Measurements from ENCODE around the gene ARHGEF28. TPM values are rescaled to one million over a fixed set of nuclear protein-coding genes. Genes with fewer than 3 reads are reported as not detected.

Gene ARHGEF28
- total RNA-seq, 1 experiment from 2014 or later: 6.1 TPM

DNA sequence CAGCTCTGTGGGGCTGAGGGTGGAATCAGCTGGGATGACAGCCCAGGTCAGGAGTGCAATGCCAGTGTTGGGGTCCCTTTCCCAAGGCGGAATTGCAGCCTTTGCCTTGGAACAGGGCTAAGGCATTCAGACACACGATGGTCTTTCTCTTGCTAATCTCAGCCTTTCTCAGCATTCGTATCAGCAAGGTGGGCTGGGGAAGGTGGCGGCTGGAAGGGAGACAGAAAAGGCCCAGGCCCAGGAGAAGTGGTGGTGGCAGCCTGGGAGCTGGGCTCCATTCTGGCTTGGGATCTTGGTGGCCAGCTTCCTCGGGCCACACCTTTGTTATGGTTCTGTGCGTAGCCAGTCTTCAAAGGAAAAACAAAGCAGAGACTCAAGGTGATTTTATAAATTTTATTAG, 1.1 kb upstream of the ARHGEF28 start:
- DNase-seq (ENCODE audit: low read depth, low spot score): no peak
- POLR2A ChIA-PET: interaction anchor here (0.7 kb wide), 1 partner anchor 1016 kb away, joined by 3 read pairs; the partner anchor contains the start of gene ENC1
- H3K36me3 ChIP-seq (ENCODE audit: control insufficient read depth in 1 of 2, insufficient read depth in 2 of 2, low read length in 2 of 2): no peaks in the 10 kb centered on the region
- no peaks in the 10 kb centered on the region for H3K79me2 ChIP-seq (ENCODE audit: insufficient read depth, low read length)
- peak overlapping the region; percentile 94 for H3K4me2 ChIP-seq (ENCODE audit: low read length)
- H3K9me3 ChIP-seq (ENCODE audit: control insufficient read depth in 1 of 2, insufficient read depth in 1 of 2, low read depth in 1 of 2, low read length in 2 of 2): no peaks in the 10 kb centered on the region
- H3K4me1 ChIP-seq (ENCODE audit: control insufficient read depth in 1 of 2, insufficient read depth in 2 of 2, low read length in 2 of 2): peaks cover 6 to 23% of the 10 kb centered on the region in 2 experiments; a peak in 3 of 4 replicates
- H2AFZ ChIP-seq (ENCODE audit: low read depth, low read length, poor library complexity, severe bottlenecking): peak overlapping the region; percentile 81
- peak overlapping the region in 1 of 2 experiments; percentile 76; a peak in 1 of 4 replicates for H3K4me3 ChIP-seq (replicated peaks in 1 of 2; ENCODE audit: low read depth in 1 of 2, low read length in 2 of 2)
- RAD21 ChIA-PET (ENCODE audit: low non-redundant PET in 1 of 2, low total read pairs in 2 of 2, uncharacterized antibody in 2 of 2, unreplicated experiment in 2 of 2): no interaction called here
- CTCF ChIA-PET: no interaction called here
- no peak overlapping the region for H3K9ac ChIP-seq (ENCODE audit: low read length)
- H3K9me2 ChIP-seq (ENCODE audit: insufficient read depth): no peaks in the 10 kb centered on the region
- H4K20me1 ChIP-seq (ENCODE audit: insufficient read depth): no peaks in the 10 kb centered on the region
- ATAC-seq: no peak
- BruUV-seq (replicated peaks): no TSS peak
- no peaks in the 10 kb centered on the region for H3K27me3 ChIP-seq (ENCODE audit: insufficient read depth, low read length)
- TF ChIP-seq ZBTB33 (IDR thresholded peaks at IDR 0.05; ENCODE audit: extremely low read depth, insufficient replicate concordance, low read length) (no peak), CEBPB (IDR thresholded peaks at IDR 0.05; ENCODE audit: low read depth) (no peak), CTCF (IDR thresholded peaks at IDR 0.05 in 2 of 3, conservative IDR thresholded peaks at IDR 0.05 in 1 of 3; ENCODE audit: borderline replicate concordance in 1 of 3, insufficient read depth in 1 of 3, low read depth in 2 of 3, low read length in 2 of 3) (no peak), SRF (IDR thresholded peaks at IDR 0.05; ENCODE audit: low read depth) (no peak), REST (IDR thresholded peaks at IDR 0.05; ENCODE audit: low read depth) (no peak), ZFX (IDR thresholded peaks at IDR 0.05) (no peak), JUND (IDR thresholded peaks at IDR 0.05) (no peak), POLR2A (IDR thresholded peaks at IDR 0.05; ENCODE audit: borderline replicate concordance, extremely low read depth, insufficient read depth, insufficient read length) (no peak), ZNF274 (IDR thresholded peaks at IDR 0.05; ENCODE audit: low read depth, low read length) (no peak), ELF1 (IDR thresholded peaks at IDR 0.05; ENCODE audit: borderline replicate concordance, low read depth) (no peak), EZH2phosphoT487 (IDR thresholded peaks at IDR 0.05; ENCODE audit: borderline replicate concordance) (no peak), POLR2AphosphoS5 (IDR thresholded peaks at IDR 0.05; ENCODE audit: low read depth, low read length) (no peak)
- TF ChIP-seq, protein P1, sequence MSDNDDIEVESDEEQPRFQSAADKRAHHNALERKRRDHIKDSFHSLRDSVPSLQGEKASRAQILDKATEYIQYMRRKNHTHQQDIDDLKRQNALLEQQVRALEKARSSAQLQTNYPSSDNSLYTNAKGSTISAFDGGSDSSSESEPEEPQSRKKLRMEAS (IDR thresholded peaks at IDR 0.05): no peak
- no peak overlapping the region for H3K27ac ChIP-seq (ENCODE audit: low read depth, low read length)
- intact Hi-C loops (cut with micrococcal nuclease): no loop called here
